DND-41 (cell line): ENCODE measurements around the gene DCC.

Experiments
- ATAC-seq: fragments of 200-7000 bp; cut with Tn5 transposase; 3 replicates; pipeline ENCODE4 v1.9.1; 2021; ENCODE audit warnings: low read depth; ENCODE audit not compliant: insufficient read depth
- DNase-seq: peaks from one replicate; pipeline ENCODE4 v3.0.0-alpha.2; 2020
- H2AFZ ChIP-seq: 2 replicates; pipeline ENCODE4 v1.6.0; 2012; ENCODE audit warnings: low read depth, low read length
- H3K27ac ChIP-seq: 2 replicates; pipeline ENCODE4 v1.5.1; 2012; ENCODE audit warnings: low read length, inconsistent platforms
- H3K27me3 ChIP-seq: fragments of 200-600 bp; sonication (generic); 2 replicates; pipeline ENCODE4 v1.6.0; 2012; ENCODE audit warnings: low read length, mild to moderate bottlenecking, inconsistent platforms; ENCODE audit not compliant: insufficient read depth, poor library complexity
- H3K36me3 ChIP-seq: 2 replicates; pipeline ENCODE4 v1.5.1; 2012; ENCODE audit warnings: low read length, inconsistent platforms; ENCODE audit not compliant: insufficient read depth
- H3K4me1 ChIP-seq: 2 replicates; pipeline ENCODE4 v1.5.1; 2012; ENCODE audit warnings: mild to moderate bottlenecking, low read length; ENCODE audit not compliant: insufficient read depth
- H3K4me2 ChIP-seq: 2 replicates; pipeline ENCODE4 v1.6.0; 2012; ENCODE audit warnings: mild to moderate bottlenecking, moderate library complexity, low read length, inconsistent platforms; ENCODE audit not compliant: insufficient read depth
- H3K4me3 ChIP-seq, 2 experiments: fragments of 200-600 bp in 1 of 2; shearing (Covaris generic) in 1 of 2; 2 replicates each; pipeline ENCODE4 v1.5.1; 2012 to 2016; ENCODE audit warnings: inconsistent platforms in 2 of 2, low read length in 2 of 2, mild to moderate bottlenecking in 2 of 2, low read depth in 1 of 2, moderate library complexity in 1 of 2
- H3K79me2 ChIP-seq: 2 replicates; pipeline ENCODE4 v1.6.0; 2012; ENCODE audit warnings: low read length, inconsistent platforms; ENCODE audit not compliant: insufficient read depth
- H3K9ac ChIP-seq: 2 replicates; pipeline ENCODE4 v1.6.0; 2012; ENCODE audit warnings: low read depth, mild to moderate bottlenecking, inconsistent platforms, low read length, moderate library complexity
- H3K9me3 ChIP-seq: 2 replicates; pipeline ENCODE4 v1.5.1; 2012; ENCODE audit warnings: low read length, moderate library complexity, mild to moderate bottlenecking, inconsistent platforms; ENCODE audit not compliant: insufficient read depth, severe bottlenecking
- H4K20me1 ChIP-seq: 2 replicates; pipeline ENCODE4 v1.6.0; 2012; ENCODE audit warnings: low read length; ENCODE audit not compliant: insufficient read depth
- EZH2 ChIP-seq: IDR thresholded peaks from 3 replicates; pipeline ENCODE4 v1.6.1; 2012; ENCODE audit warnings: borderline replicate concordance, low read depth, mild to moderate bottlenecking, moderate library complexity, low read length, inconsistent platforms; ENCODE audit not compliant: severe bottlenecking
- TF ChIP-seq, protein P1 (sequence below): IDR thresholded peaks from 2 replicates; pipeline ENCODE4 v1.5.1; 2012; ENCODE audit warnings: borderline replicate concordance, low read length, moderate library complexity, mild to moderate bottlenecking; ENCODE audit not compliant: poor library complexity, severe bottlenecking; ENCODE audit errors: extremely low read depth

DCC gene

DNA sequence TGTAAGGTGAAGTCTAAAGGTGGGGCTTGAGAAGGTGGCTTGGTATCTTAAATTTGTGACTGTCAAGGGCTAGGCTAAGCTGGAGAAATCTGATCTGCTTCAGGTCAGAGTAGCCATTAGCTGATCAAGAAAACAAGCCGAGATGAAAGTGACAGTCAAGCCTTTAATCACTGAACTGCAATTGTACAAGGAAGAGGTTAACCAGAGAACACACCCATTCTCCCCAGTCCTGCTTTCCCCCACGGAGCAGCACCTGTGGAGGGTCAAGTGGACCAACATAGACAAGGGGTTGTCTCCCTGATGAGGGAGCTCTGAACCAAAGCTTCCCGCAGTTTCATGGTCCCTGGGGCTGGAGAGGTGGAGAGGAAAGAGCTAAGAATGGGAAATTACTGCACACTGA is 901.2 kb downstream of the DCC start:
- H3K4me3 ChIP-seq = no peak overlapping the region
- no peak overlapping the region for H2AFZ ChIP-seq
- no peaks in the 10 kb centered on the region for H3K27me3 ChIP-seq
- no peak overlapping the region for H3K27ac ChIP-seq
- H3K4me2 ChIP-seq = no peak overlapping the region
- DNase-seq (no peak), ATAC-seq (no peak)
- no peaks in the 10 kb centered on the region for H3K36me3 ChIP-seq
- H4K20me1 ChIP-seq = no peaks in the 10 kb centered on the region
- H3K79me2 ChIP-seq = no peaks in the 10 kb centered on the region
- no peaks in the 10 kb centered on the region for H3K4me1 ChIP-seq
- TF ChIP-seq, protein P1, sequence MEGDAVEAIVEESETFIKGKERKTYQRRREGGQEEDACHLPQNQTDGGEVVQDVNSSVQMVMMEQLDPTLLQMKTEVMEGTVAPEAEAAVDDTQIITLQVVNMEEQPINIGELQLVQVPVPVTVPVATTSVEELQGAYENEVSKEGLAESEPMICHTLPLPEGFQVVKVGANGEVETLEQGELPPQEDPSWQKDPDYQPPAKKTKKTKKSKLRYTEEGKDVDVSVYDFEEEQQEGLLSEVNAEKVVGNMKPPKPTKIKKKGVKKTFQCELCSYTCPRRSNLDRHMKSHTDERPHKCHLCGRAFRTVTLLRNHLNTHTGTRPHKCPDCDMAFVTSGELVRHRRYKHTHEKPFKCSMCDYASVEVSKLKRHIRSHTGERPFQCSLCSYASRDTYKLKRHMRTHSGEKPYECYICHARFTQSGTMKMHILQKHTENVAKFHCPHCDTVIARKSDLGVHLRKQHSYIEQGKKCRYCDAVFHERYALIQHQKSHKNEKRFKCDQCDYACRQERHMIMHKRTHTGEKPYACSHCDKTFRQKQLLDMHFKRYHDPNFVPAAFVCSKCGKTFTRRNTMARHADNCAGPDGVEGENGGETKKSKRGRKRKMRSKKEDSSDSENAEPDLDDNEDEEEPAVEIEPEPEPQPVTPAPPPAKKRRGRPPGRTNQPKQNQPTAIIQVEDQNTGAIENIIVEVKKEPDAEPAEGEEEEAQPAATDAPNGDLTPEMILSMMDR = no peak
- TF ChIP-seq EZH2 = no peak
- no peaks in the 10 kb centered on the region for H3K9me3 ChIP-seq
- H3K9ac ChIP-seq = no peak overlapping the region

DNA sequence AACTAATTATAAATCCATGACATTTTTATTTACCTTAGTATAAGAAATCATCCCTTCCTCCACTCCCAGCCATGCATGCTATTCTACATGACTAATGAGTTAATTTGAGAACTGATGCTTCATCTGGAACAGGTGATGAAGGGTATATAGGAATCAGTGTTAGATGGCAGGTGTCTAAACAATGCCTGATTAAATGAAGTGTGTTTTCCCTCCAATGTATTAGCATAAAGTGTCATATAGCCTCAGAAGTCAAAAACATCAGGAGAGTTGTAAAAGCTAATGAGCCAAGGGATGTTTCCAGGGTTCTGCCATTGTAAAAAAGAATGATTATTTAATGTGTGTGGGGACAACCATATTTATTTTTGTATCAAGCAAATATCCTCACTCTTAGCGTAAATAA is 913.8 kb downstream of the DCC start:
- Histone ChIP-seq H3K27me3 (no peaks in the 10 kb centered on the region), H3K4me2 (no peak overlapping the region), H3K4me1 (no peaks in the 10 kb centered on the region), H3K9ac (no peak overlapping the region), H3K9me3 (no peaks in the 10 kb centered on the region), H2AFZ (no peak overlapping the region), H3K27ac (no peak overlapping the region), H3K4me3 (no peak overlapping the region), H3K79me2 (no peaks in the 10 kb centered on the region), H3K36me3 (no peaks in the 10 kb centered on the region), H4K20me1 (no peaks in the 10 kb centered on the region)
- ATAC-seq (no peak), DNase-seq (no peak)
- TF ChIP-seq EZH2 = no peak
- TF ChIP-seq, protein P1 = no peak

DNA sequence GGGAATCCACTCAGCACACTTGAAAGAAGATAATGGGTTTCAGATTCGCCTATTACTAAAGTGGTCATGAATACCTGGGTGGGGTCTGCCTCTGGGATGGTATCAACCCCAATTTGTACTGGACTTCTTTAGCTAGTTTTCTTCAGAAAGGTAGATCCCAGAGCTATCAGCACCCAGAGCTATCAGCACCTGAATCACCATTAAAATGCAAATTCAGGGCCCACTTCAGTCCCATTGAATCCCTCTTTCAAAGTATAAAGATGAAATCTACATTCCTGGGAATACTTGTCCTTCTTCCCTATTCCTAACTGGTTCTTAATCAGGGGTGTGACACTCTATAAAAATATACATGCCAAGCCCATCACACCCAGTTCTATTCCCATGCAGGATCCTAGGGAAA is 914.3 kb downstream of the DCC start:
- H3K9ac ChIP-seq = no peak overlapping the region
- no peaks in the 10 kb centered on the region for H3K79me2 ChIP-seq
- no peak overlapping the region for H2AFZ ChIP-seq
- H3K27ac ChIP-seq = no peak overlapping the region
- no peak overlapping the region for H3K4me2 ChIP-seq
- ATAC-seq = no peak
- H3K36me3 ChIP-seq = no peaks in the 10 kb centered on the region
- no peak for DNase-seq
- no peaks in the 10 kb centered on the region for H3K9me3 ChIP-seq
- TF ChIP-seq, protein P1 = no peak
- no peak for TF ChIP-seq EZH2
- no peaks in the 10 kb centered on the region for H3K27me3 ChIP-seq
- H3K4me3 ChIP-seq = no peak overlapping the region
- no peaks in the 10 kb centered on the region for H3K4me1 ChIP-seq
- H4K20me1 ChIP-seq = no peaks in the 10 kb centered on the region

DNA sequence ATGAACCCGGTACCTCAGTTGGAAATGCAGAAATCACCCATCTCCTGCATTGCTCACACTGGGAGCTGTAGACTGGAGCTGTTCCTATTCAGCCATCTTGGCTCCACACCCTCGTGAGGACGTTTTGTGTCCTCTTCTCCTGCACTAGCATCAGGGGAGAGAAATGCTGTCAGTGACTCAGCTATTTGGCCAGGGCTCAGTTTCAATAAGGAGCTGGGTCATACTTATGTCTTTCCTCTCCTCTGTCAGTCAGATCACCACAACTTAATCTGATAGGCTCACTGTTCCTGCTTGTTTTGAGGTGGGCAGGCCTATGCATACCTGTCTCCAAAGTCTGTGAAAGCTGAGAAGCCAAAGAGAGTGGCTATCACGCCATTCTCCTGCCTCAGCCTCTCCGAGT is 921.2 kb downstream of the DCC start:
- H3K36me3 ChIP-seq = no peaks in the 10 kb centered on the region
- H3K9me3 ChIP-seq = peaks cover 4% of the 10 kb centered on the region
- no peak overlapping the region for H3K9ac ChIP-seq
- no peak overlapping the region for H3K4me2 ChIP-seq
- no peak for DNase-seq
- no peak for ATAC-seq
- no peak overlapping the region for H2AFZ ChIP-seq
- no peaks in the 10 kb centered on the region for H3K27me3 ChIP-seq
- no peaks in the 10 kb centered on the region for H4K20me1 ChIP-seq
- H3K79me2 ChIP-seq = no peaks in the 10 kb centered on the region
- H3K4me3 ChIP-seq = no peak overlapping the region
- no peaks in the 10 kb centered on the region for H3K4me1 ChIP-seq
- H3K27ac ChIP-seq = no peak overlapping the region
- TF ChIP-seq, protein P1 = no peak
- TF ChIP-seq EZH2 = no peak
